Gastrocnemius medialis (tissue), 4 donors: ENCODE results near the gene ALDH3A1. TPM values are rescaled to one million over a fixed set of nuclear protein-coding genes. Genes with fewer than 3 reads are reported as not detected.

Source experiments
- ATAC-seq, 2 donors: fragments of 150-250 bp; one replicate each; pipeline ENCODE4 v1.9.1; 2016
- DNase-seq, 2 donors: peaks; one replicate each; pipeline ENCODE4 v3.0.0-alpha.2; 2019
- H3K27ac ChIP-seq, 4 donors: fragments of 200-600 bp; sonication (generic); 1 replicate in 1 of 4; 2 replicates in 3 of 4; pipeline ENCODE4 v1.5.1; 2016 to 2018; ENCODE audit warnings: mild to moderate bottlenecking in 2 of 4, moderate library complexity in 1 of 4
- H3K27me3 ChIP-seq, 3 donors: fragments of 200-600 bp; sonication (generic) in 2 of 3; 1 replicate in 1 of 3; 2 replicates in 2 of 3; pipeline versions ENCODE4 v1.5.1 to v1.6.0; 2016 to 2019; ENCODE audit warnings: mild to moderate bottlenecking in 1 of 3, moderate library complexity in 1 of 3
- H3K36me3 ChIP-seq, 2 donors: fragments of 200-600 bp; sonication (generic) in 1 of 2; one replicate each; pipeline ENCODE4 v1.5.1; 2017 to 2018
- H3K4me1 ChIP-seq, 2 donors: fragments of 200-600 bp; sonication (generic) in 1 of 2; one replicate each; pipeline ENCODE4 v1.5.1; 2016 to 2017; ENCODE audit warnings: mild to moderate bottlenecking in 2 of 2
- H3K4me3 ChIP-seq, 4 donors: fragments of 200-600 bp; sonication (generic) in 3 of 4; 1 replicate in 1 of 4; 2 replicates in 3 of 4; pipeline ENCODE4 v1.5.1; 2016 to 2019; ENCODE audit warnings: mild to moderate bottlenecking in 2 of 4
- H3K9me3 ChIP-seq, 3 donors: fragments of 200-600 bp; sonication (generic) in 2 of 3; 1 replicate in 1 of 3; 2 replicates in 2 of 3; pipeline ENCODE4 v1.5.1; 2016 to 2019
- POLR2A ChIP-seq, 2 donors: fragments of 450-650 bp; IDR thresholded peaks; one replicate each; pipeline ENCODE4 v1.6.1; 2017; ENCODE audit warnings: antibody characterized with exemption in 2 of 2, mild to moderate bottlenecking in 2 of 2, moderate library complexity in 2 of 2
- in situ Hi-C, 4 donors: fragments of 200-750 bp; cut with MboI; loops; one replicate each; pipeline versions ENCODE4 v1.15.0 to v1.8.0; 2017; ENCODE audit warnings: low sequenced_read_pairs in 4 of 4
- intact Hi-C: fragments of 100-400 bp; cut with DNase I; formaldehyde crosslinking; loops from one replicate; pipeline ENCODE4 v1.15.1; 2023; ENCODE audit warnings: low total_unique reads
- total RNA-seq, 4 donors: library from RNA; depleted of rRNA; stranded (reverse); fragments of >200 nt; gene quantifications; one replicate each; pipeline versions ENCODE4 v1.1.0 to v1.2.3, GENCODE V29; 2016
- TF ChIP-seq, protein P1 (sequence below), 5 experiments: fragments of 450-650 bp in 3 of 5; fragments of 200-600 bp in 2 of 5; sonication (generic) in 2 of 5; IDR thresholded peaks in 4 of 5; conservative IDR thresholded peaks in 1 of 5; 1 replicate in 4 of 5; 2 replicates in 1 of 5; pipeline ENCODE4 v1.5.1; 2016 to 2019; ENCODE audit warnings: antibody characterized with exemption in 5 of 5, mild to moderate bottlenecking in 3 of 5, moderate library complexity in 3 of 5

The ALDH3A1 gene
- total RNA-seq, 4 donors from 2014 or later = 0.18 to 0.23 TPM; not detected in 2

DNA sequence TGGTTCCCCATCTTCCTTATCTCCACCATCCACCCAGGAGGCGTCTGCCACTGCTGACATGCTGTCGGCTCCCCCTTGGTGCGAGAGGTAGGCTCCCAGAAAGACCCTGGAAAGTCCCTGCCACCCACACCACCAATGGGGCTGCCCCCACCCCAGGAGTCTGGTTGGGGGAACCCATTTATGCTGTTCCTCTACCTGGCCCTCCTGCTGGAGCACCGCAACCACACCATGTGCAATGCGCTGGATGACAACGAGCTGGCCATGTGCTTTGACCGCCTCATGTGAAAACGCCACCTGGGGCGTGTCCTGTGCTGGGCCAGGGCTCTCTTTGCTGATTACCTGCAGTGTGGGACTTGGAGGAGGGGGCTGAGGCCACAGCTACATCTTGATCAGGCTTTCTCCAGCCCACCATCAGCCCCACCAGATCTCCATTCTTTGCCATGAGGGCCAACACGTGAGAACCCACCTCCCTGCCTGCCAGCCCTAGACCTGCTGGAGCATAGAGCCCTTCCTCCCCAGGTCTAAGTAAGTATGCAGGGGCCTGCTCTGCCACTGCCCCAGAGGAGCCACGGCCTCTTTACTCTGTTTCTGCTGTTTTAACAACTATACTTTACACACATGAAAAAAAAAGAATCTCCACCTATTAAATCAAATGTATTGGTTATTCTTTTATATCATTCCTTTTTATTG lies 7.9 kb upstream of the ALDH3A1 start:
- H3K27me3 ChIP-seq = no peaks in the 10 kb centered on the region
- H3K36me3 ChIP-seq = no peaks in the 10 kb centered on the region
- H3K9me3 ChIP-seq = no peaks in the 10 kb centered on the region
- DNase-seq (no peak), ATAC-seq (no peak)
- intact Hi-C loops = no loop called here
- no peak overlapping the region for H3K27ac ChIP-seq
- no peak overlapping the region for H3K4me3 ChIP-seq
- TF ChIP-seq POLR2A (IDR thresholded peaks at IDR 0.05) = no peak
- TF ChIP-seq, protein P1, sequence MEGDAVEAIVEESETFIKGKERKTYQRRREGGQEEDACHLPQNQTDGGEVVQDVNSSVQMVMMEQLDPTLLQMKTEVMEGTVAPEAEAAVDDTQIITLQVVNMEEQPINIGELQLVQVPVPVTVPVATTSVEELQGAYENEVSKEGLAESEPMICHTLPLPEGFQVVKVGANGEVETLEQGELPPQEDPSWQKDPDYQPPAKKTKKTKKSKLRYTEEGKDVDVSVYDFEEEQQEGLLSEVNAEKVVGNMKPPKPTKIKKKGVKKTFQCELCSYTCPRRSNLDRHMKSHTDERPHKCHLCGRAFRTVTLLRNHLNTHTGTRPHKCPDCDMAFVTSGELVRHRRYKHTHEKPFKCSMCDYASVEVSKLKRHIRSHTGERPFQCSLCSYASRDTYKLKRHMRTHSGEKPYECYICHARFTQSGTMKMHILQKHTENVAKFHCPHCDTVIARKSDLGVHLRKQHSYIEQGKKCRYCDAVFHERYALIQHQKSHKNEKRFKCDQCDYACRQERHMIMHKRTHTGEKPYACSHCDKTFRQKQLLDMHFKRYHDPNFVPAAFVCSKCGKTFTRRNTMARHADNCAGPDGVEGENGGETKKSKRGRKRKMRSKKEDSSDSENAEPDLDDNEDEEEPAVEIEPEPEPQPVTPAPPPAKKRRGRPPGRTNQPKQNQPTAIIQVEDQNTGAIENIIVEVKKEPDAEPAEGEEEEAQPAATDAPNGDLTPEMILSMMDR (IDR thresholded peaks at IDR 0.05 in 4 of 5, conservative IDR thresholded peaks at IDR 0.05 in 1 of 5) = no peak
- in situ Hi-C loops = loop anchor here in 3 of 4 donors (25.0 kb wide), 1 partner anchor 394 kb away; the partner anchor contains the start of gene B9D1 (in 3 of the 3)
- H3K4me1 ChIP-seq = peaks cover 17 to 29% of the 10 kb centered on the region in 2 donors

DNA sequence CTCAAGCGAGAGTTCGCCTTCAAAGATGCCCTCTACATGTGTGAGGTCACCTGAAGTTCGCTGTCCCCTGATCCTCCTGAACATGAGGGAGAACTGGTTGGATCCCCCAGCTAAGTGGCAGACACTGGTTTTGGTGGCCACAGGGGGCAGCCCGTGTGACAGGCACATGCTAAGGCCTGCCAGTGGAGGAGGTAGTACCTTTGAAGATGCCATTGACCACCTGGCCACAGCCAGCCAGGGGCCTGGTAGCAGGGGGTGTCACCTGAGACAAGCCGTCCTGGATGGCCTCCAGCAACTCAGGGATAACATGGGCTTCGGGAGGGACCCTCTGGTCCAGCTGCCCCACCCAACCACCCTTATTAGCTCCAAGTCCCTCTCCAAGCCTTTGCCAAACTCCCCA lies 7.3 kb upstream of the ALDH3A1 start:
- in situ Hi-C loops (loop anchor here in 3 of 4 donors (25.0 kb wide), 1 partner anchor 393 kb away; the partner anchor contains the start of gene B9D1 (in 3 of the 3)), intact Hi-C loops (no loop called here)
- Histone ChIP-seq H3K27ac (no peak overlapping the region), H3K4me3 (no peak overlapping the region), H3K4me1 (peaks cover 17 to 33% of the 10 kb centered on the region in 2 donors), H3K27me3 (no peaks in the 10 kb centered on the region), H3K9me3 (no peaks in the 10 kb centered on the region), H3K36me3 (no peaks in the 10 kb centered on the region)
- TF ChIP-seq POLR2A (IDR thresholded peaks at IDR 0.05) = no peak
- TF ChIP-seq, protein P1 (IDR thresholded peaks at IDR 0.05 in 4 of 5, conservative IDR thresholded peaks at IDR 0.05 in 1 of 5) = no peak
- ATAC-seq (no peak), DNase-seq (no peak)

GRCh38 chr17:19753661-19754463 lies 5.8 kb upstream of the ALDH3A1 start:
- in situ Hi-C loops = loop anchor here in 3 of 4 donors (25.0 kb wide), 1 partner anchor 392 kb away; the partner anchor contains the start of gene B9D1 (in 3 of the 3)
- no peaks in the 10 kb centered on the region for H3K36me3 ChIP-seq
- DNase-seq = peak; percentile 62 to 81
- intact Hi-C loops = loop anchor here (1.0 to 5.0 kb wide), 6 partner anchors 30 to 392 kb away; partner anchors contain the start of genes ALDH3A2, B9D1 and SLC47A1
- peak; percentile 83 to 84 for ATAC-seq
- peak overlapping the region in 1 of 4 donors; percentile 7 for H3K4me3 ChIP-seq
- H3K4me1 ChIP-seq = peaks cover 17 to 33% of the 10 kb centered on the region in 2 donors
- no peak for TF ChIP-seq POLR2A (IDR thresholded peaks at IDR 0.05)
- TF ChIP-seq, protein P1 (IDR thresholded peaks at IDR 0.05 in 4 of 5, conservative IDR thresholded peaks at IDR 0.05 in 1 of 5) = peak; percentile 62 to 76 (median 70)
- no peaks in the 10 kb centered on the region for H3K27me3 ChIP-seq
- H3K27ac ChIP-seq = peak overlapping the region; percentile 83 to 94 (median 92)
- H3K9me3 ChIP-seq = no peaks in the 10 kb centered on the region

- no peaks in the 10 kb centered on the region for H3K9me3 ChIP-seq
- TF ChIP-seq POLR2A (IDR thresholded peaks at IDR 0.05) = peak; percentile 21 to 35
- TF ChIP-seq, protein P1 (IDR thresholded peaks at IDR 0.05 in 4 of 5, conservative IDR thresholded peaks at IDR 0.05 in 1 of 5) = no peak
- ATAC-seq (peak; percentile 83 to 84), DNase-seq (peak; percentile 87 to 93)
- peak overlapping the region in 1 of 4 donors; percentile 7 for H3K4me3 ChIP-seq
- peak overlapping the region; percentile 83 to 94 (median 92) for H3K27ac ChIP-seq
- in situ Hi-C loops = loop anchor here in 3 of 4 donors (25.0 kb wide), 1 partner anchor 391 kb away; the partner anchor contains the start of gene B9D1 (in 3 of the 3)
- intact Hi-C loops = loop anchor here (1.0 to 5.0 kb wide), 6 partner anchors 29 to 391 kb away; partner anchors contain the start of genes ALDH3A2, B9D1 and SLC47A1
- no peaks in the 10 kb centered on the region for H3K36me3 ChIP-seq
- H3K4me1 ChIP-seq = peaks cover 17 to 33% of the 10 kb centered on the region in 2 donors
- no peaks in the 10 kb centered on the region for H3K27me3 ChIP-seq
Observed at GRCh38 chr17:19753051-19753509, 5.0 kb upstream of the ALDH3A1 start.
